ENCODE measurements around the gene MESP1.

MESP1 gene

GRCh38 chr15:89745131-89745530, 5.9 kb downstream of the MESP1 start:
- TF ChIP-seq EZH2phosphoT487 (IDR thresholded peaks at IDR 0.05; ENCODE audit: borderline replicate concordance), result no peak
- TF ChIP-seq CTCF (conservative IDR thresholded peaks at IDR 0.05; ENCODE audit: low read length), result no peak
- H3K9me2 ChIP-seq (replicated peaks; ENCODE audit: low read depth, low read length), result no peaks in the 10 kb centered on the region
- no peak overlapping the region for H3K9ac ChIP-seq (ENCODE audit: low read depth, low read length, poor library complexity, severe bottlenecking)
- no peak overlapping the region for H3K4me2 ChIP-seq (ENCODE audit: low read depth, low read length, poor library complexity, severe bottlenecking)
- H2AFZ ChIP-seq (ENCODE audit: low read length), result no peak overlapping the region
- H4K20me1 ChIP-seq (ENCODE audit: insufficient read depth, low read length, poor library complexity, severe bottlenecking), result no peaks in the 10 kb centered on the region
- no peaks in the 10 kb centered on the region for H3K4me1 ChIP-seq (ENCODE audit: insufficient read depth, low read length, poor library complexity, severe bottlenecking)
- H3K9me3 ChIP-seq (ENCODE audit: insufficient read depth, low read depth, low read length), result no peaks in the 10 kb centered on the region
- no peaks in the 10 kb centered on the region for H3K79me2 ChIP-seq (ENCODE audit: insufficient read depth, low read length)
- H3F3A ChIP-seq (ENCODE audit: low read depth), result no peaks in the 10 kb centered on the region
- H3K27me3 ChIP-seq (ENCODE audit: insufficient read depth, low read length, poor library complexity, severe bottlenecking), result no peaks in the 10 kb centered on the region
- H3K36me3 ChIP-seq (ENCODE audit: insufficient read depth, low read length), result no peaks in the 10 kb centered on the region
- H3K4me3 ChIP-seq (ENCODE audit: low read length, poor library complexity, severe bottlenecking), result no peak overlapping the region

DNA sequence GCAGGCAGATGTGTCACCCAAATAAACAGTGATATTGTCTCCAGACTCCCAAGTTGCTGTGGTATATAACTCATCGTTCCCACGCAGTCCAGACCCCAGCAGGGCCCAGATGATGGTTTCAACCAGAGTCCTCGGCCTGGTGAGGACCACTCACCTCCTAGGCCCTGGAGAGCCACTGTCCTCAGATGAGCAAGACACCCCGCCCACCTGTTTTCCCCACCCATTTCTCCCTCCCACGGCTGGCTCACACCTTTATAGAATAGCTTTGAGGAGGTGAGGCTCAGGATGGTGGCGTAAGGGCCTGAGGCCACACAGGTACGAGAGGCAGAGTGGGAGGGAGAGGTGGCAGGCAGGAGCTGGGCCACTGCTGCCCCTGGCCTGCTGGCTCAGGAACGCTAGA, 7.5 kb downstream of the MESP1 start:
- H3K27me3 ChIP-seq (ENCODE audit: insufficient read depth, low read length, poor library complexity, severe bottlenecking), result no peaks in the 10 kb centered on the region

GRCh38 chr15:89743011-89743410, 8.0 kb downstream of the MESP1 start:
- H3K36me3 ChIP-seq (ENCODE audit: insufficient read depth, low read length), result no peaks in the 10 kb centered on the region
- no peak overlapping the region for H3K4me3 ChIP-seq (ENCODE audit: low read length, poor library complexity, severe bottlenecking)
- H3K9me3 ChIP-seq (ENCODE audit: insufficient read depth, low read depth, low read length), result no peaks in the 10 kb centered on the region
- H3F3A ChIP-seq (ENCODE audit: low read depth), result no peaks in the 10 kb centered on the region
- no peaks in the 10 kb centered on the region for H3K79me2 ChIP-seq (ENCODE audit: insufficient read depth, low read length)
- no peak overlapping the region for H3K9ac ChIP-seq (ENCODE audit: low read depth, low read length, poor library complexity, severe bottlenecking)
- H2AFZ ChIP-seq (ENCODE audit: low read length), result no peak overlapping the region
- H4K20me1 ChIP-seq (ENCODE audit: insufficient read depth, low read length, poor library complexity, severe bottlenecking), result no peaks in the 10 kb centered on the region
- no peak for TF ChIP-seq EZH2phosphoT487 (IDR thresholded peaks at IDR 0.05; ENCODE audit: borderline replicate concordance)
- TF ChIP-seq CTCF (conservative IDR thresholded peaks at IDR 0.05; ENCODE audit: low read length), result no peak
- H3K4me1 ChIP-seq (ENCODE audit: insufficient read depth, low read length, poor library complexity, severe bottlenecking), result no peaks in the 10 kb centered on the region
- H3K4me2 ChIP-seq (ENCODE audit: low read depth, low read length, poor library complexity, severe bottlenecking), result no peak overlapping the region
- no peaks in the 10 kb centered on the region for H3K9me2 ChIP-seq (replicated peaks; ENCODE audit: low read depth, low read length)
- H3K27me3 ChIP-seq (ENCODE audit: insufficient read depth, low read length, poor library complexity, severe bottlenecking), result no peaks in the 10 kb centered on the region

More for the DNA sequence above, 7.5 kb downstream of the MESP1 start:
- TF ChIP-seq CTCF (conservative IDR thresholded peaks at IDR 0.05; ENCODE audit: low read length) (no peak), EZH2phosphoT487 (IDR thresholded peaks at IDR 0.05; ENCODE audit: borderline replicate concordance) (no peak)
- H3K4me3 ChIP-seq (ENCODE audit: low read length, poor library complexity, severe bottlenecking), result no peak overlapping the region
- no peaks in the 10 kb centered on the region for H3K36me3 ChIP-seq (ENCODE audit: insufficient read depth, low read length)
- no peaks in the 10 kb centered on the region for H3F3A ChIP-seq (ENCODE audit: low read depth)
- H3K4me2 ChIP-seq (ENCODE audit: low read depth, low read length, poor library complexity, severe bottlenecking), result no peak overlapping the region
- H3K9me3 ChIP-seq (ENCODE audit: insufficient read depth, low read depth, low read length), result no peaks in the 10 kb centered on the region
- no peaks in the 10 kb centered on the region for H4K20me1 ChIP-seq (ENCODE audit: insufficient read depth, low read length, poor library complexity, severe bottlenecking)
- H3K4me1 ChIP-seq (ENCODE audit: insufficient read depth, low read length, poor library complexity, severe bottlenecking), result no peaks in the 10 kb centered on the region
- H3K79me2 ChIP-seq (ENCODE audit: insufficient read depth, low read length), result no peaks in the 10 kb centered on the region
- no peaks in the 10 kb centered on the region for H3K9me2 ChIP-seq (replicated peaks; ENCODE audit: low read depth, low read length)
- H3K9ac ChIP-seq (ENCODE audit: low read depth, low read length, poor library complexity, severe bottlenecking), result no peak overlapping the region
- H2AFZ ChIP-seq (ENCODE audit: low read length), result no peak overlapping the region
